Right lung (tissue), 5 donors: ENCODE measurements around the gene MANBA. TPM values are rescaled to one million over a fixed set of nuclear protein-coding genes. Genes with fewer than 3 reads are reported as not detected.

Experiments used
- DNase-seq, 2 donors: peaks; one replicate each; pipeline ENCODE4 v3.0.0-alpha.2; 2013
- polyA plus RNA-seq, 5 donors: library from polyadenylated mRNA; unstranded; fragments of 120-200 nt; gene quantifications; one replicate each; pipeline versions ENCODE4 v1.2.1 to v1.2.3, GENCODE V29; 2013; ENCODE audit warnings: inconsistent platforms in 1 of 5, low replicate concordance in 1 of 5; ENCODE audit not compliant: insufficient read length in 5 of 5, insufficient read depth in 1 of 5

MANBA gene
- polyA plus RNA-seq, 5 donors: 25.9 to 40.8 (median 35.4) TPM

DNA sequence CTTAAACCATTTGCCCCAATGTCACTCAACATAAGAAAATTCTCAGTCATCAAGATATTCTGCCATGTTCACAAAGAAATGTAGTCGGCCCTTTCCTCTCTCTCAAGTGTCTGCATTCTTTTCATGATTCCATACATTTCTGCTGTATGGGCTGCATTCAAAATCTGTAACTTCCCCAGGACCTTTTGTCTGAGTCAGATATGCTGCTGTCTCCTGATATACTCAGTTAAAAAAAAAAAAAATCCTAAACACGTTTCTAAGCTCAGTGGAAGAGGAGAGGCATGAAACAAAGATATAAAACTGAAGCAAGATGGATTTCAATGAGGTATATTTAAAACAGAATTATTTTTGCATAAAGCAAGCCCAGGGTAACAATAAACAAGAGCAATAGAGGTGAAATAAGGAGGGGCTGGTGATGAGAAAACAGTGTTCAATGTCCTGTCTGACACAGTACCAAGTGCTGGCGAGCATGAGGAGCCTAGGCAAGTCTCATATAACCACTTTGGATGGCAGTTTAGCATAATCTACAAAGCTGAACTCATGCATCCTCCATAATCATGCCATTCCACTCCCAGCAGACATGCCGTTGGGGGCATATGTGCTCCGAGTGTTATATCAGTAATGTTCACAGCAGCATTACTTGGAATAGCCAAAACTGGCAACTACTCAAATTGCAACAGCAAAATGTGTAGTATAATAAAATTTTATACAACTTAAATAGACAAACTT, 76.7 kb downstream of the MANBA start:
- no peak for DNase-seq

DNA sequence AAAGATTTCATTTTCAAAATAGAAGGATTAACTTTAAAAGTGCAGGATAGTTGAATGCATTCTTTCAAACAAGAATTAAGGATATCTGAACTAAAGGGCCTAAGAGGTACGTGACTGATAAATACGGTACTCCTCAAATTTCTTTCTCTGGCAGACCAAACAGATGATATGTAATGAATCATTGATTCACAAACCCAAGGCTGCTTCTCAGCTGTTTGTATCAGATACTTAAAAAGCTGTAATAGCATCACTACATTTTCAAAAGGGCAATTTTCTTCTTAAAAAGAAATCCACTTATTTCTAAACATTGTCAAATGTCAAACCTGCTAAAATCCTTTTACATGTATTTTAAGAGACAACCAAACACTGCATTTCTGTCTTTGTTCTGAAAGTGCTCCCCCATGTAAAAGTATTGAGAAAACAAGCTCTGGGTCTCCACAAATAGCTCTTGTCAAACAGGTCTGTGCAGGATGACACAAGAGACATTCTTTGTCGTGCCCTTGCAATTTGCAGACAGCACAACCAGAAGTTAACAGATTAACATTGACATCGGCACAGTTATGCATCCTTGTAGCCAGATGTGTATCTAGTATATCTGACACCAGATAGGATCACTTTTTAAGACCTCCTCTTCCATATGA, 82.0 kb downstream of the MANBA start:
- DNase-seq: no peak

DNA sequence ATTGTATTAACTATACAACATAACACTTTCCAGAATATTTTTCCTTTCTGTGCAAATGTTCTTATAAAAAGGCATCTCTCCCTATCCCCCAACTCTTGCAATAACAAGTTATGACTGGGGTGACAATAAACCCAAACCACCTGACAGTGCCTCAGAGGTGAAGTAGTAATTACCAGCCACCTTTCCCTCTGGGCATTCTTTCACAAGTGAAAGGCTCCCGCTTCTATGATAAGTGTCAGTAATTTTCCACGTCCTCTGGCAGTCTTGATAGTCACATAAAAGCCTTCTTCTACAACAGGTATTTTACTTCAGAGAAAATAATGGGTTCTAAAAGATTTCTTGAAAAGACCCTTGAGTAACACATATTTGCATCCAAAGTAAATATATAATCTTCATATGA, 82.7 kb downstream of the MANBA start:
- DNase-seq: no peak

DNA sequence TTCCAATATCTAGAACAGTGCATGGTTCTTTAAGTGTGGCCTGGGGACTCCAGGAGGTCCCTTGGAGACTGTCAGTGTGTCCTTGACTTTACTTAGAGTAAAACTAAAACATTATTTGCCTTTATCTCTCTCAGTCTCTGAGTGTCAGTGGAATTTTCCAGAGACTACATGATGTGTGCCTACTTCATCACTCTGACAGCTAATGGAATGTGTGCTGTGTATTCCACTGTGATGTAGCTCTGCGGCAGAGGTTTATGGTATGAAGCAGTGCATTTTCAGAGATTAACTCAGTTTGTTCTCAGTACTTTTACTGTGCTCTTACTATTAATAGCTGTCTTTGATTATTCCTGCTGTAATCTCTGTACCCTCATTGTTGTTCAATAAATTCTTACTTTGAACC, 85.6 kb downstream of the MANBA start:
- DNase-seq: no peak

DNA sequence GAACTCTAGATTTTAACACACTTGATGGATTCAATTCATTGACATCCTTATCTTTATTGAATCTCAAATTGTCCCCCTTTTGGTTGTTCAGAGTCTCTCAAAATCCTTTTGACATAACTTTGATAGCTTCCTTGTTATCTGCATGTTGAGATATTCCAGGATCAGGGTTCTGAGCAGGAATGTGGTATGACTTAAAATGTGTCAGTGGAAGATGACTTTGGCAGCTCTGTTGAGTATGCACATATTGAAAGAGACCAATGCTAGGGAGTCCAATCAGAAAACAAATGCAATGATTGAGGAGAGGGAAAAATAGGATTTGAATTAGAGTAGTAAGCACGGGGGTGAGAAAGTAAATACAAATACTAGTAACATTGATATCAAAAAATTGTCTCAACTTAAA, 93.8 kb downstream of the MANBA start:
- no peak for DNase-seq

DNA sequence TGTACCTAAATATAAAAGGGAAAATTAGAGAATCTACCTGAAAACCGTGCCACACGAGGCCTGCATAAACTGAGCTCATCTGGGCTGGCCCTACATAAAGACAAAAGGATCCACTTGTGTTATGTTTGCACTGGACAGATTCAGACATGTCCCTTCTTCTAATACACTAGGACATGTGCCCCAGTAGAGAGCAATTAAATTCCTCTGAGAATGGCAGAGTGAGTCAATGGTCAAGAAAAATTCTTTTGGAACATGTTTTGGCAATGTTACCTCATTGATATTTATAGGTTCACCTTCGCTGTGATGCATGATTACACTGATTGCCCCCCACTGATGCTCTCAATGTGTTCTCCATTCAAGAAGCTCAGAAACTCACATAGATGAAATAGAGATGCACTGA, 95.2 kb downstream of the MANBA start:
- DNase-seq: no peak

DNA sequence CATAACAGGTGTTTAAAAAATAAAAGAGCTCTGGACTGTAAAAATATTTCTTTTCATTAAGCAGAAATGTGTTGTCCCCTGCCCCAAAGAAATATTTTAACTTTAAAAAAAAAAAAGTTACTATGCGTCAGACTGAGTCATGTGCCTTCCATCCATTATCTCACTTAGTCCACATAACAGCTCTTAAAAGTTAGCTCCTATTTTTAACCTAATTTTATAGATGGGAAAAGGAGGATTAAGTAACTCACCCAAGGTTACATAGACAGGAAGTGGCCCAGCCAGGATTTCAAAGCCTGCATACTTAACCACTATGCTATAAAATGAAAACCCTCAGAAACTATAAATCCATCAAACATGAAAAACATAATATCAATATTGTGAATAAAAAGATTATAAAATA, 97.7 kb downstream of the MANBA start:
- DNase-seq: no peak

DNA sequence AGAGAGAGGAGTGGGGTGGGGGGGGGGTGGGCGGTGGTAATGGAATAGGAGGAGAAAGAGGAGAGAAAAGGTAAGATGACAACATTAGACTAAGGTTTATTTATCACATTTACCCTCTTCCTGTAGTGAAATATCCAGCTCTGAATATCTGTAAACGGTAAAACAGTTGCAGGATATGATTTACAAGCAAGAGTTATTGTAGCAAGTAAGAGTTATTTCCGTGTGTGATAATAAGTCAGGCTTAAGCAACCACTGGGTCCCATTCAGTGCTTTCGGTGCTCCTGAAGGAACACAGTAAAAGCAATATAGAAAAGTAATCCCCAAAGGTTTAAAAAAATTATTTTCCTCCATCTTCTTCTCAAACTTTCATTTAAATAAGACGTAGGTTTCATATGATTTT, 103.6 kb downstream of the MANBA start:
- DNase-seq: no peak

DNA sequence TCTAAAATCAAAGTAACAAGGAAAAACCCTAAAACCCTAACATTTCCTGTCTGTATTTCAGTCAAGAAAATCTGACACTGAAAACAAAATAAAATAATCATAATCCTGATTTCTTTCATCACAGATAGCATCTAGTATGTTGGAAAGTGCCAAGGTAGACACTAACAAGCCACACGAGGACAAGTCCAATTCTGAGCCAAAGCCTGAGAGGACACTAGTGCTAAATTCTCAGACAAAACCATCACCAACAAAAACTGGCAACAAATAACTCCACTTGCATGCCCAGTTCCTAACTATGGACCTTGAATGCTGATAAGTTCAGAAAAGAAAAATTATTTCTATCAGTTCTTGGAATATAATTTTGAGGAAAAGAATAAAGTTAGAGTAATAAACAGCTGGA, 113.7 kb downstream of the MANBA start:
- DNase-seq: no peak

DNA sequence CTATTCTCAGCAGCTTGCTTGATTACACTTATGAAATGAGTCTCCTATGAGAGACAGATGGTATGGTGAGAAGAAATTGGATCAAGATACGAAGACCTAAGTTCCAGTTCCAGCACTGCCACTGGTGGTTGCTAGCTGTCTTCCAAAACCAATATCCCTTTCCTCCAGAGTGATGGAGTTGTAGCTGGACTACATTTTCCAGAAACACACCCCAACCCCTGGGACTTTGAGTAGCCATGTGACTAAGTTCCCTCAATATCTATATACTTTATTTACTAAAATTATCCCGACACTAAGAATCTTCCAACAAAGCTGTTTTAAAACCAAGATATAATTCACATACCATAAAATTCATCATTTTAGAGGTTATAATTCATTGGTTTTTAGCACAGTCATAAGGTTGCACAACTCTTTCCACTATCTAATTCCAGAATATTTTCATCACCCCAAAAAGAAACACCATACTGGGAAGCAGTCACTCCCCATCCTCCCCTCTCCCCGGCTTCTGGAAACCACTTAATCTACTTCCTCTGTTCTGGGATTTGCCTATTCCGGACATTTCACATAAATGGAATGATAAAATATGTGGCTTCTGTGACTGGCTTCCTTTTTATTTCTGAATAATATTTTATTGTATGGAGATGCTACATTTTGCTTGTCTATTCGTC, 118.0 kb downstream of the MANBA start:
- DNase-seq: no peak

DNA sequence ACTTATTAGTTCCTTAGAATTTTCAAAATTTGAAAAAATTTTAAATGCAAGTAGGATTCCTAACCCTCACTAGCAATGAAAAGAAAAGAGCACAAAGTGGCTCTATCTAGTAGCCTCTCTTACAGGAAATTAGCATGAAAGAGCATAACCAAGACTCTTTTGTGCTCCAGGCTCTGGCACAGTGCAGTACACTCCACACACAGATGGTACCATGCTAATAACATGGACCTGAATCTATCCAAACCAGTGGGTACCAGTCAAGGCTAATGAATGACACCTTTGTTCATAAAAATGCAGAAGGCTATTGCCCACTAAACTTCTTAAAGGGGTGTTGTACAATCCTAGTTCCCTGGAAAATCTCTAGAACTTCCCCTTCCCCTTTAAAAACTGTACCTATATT, 119.0 kb downstream of the MANBA start:
- DNase-seq: no peak

DNA sequence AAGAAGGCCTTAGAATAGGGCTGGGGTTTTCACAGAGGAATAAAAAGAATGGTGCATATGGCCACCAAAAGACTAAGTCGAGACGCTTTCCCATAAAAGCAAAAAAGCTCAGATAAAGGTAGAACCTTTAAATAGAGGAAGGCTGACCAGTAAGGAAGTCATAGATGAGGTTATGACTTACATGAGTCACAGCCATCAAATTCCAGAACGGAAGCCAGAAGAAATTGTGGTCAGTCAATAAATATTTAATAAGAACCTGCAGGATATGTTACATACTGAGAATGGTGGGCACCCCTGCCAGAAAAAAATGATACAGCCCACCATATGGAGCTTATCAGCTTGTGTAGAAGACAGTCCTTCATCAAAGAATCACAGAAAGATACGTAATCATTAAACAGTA, 120.1 kb downstream of the MANBA start:
- DNase-seq: no peak

DNA sequence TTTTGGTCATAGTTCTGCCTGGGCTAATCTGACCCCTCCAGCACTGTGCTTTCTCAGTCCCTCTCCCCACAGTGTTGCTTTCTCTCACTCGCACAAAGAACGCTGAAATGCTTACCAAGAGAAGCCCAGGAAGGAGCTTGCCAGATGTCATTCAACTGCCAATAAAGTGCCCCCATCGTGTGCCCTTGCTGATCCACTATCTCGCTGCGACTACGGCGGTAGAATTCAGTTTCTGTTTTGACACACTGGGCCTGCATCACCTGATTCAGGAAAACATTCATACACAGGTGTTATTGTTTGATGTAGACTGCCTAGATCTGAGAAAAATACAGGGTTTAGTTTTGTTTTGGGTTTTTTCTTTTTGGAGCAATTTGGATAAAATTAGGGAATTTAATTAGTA, 121.2 kb downstream of the MANBA start:
- no peak for DNase-seq

DNA sequence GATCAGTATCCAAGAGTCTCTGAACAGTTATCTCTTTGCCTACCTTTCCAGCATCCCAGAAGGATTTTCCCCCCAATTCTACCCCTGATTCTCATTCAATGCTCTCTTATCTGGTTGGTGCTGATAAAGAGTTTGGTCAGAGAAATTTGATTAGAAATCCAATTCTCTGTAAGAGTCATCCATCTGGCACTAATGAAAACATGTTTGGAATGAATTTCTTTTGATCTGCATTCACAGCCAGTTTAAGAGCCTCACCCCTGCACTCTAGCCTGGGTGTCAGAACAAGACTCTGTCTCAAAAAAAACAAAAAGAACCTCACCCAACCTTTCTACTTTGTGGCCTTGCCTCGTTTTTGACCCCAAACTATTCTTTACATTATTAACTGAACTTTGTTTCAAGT, 122.1 kb downstream of the MANBA start:
- no peak for DNase-seq

DNA sequence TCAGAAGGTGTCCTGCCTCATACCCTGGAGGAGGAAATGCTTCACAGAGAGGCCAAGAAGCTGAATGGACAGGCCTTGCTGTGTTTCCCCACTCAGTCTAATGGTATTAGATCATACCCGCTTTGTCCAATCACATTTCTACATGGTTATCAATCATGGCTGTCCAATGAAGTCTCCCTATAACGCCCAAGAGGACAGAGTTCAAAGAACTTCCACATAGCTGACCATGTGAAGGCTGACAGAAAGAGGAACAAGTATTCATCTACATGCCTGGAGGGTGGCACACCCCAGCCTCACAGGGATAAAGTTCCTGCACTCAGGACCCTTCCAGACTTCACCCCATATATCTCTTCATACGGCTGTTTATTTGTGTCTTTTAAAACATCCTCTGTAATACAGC, 123.4 kb downstream of the MANBA start:
- no peak for DNase-seq

DNA sequence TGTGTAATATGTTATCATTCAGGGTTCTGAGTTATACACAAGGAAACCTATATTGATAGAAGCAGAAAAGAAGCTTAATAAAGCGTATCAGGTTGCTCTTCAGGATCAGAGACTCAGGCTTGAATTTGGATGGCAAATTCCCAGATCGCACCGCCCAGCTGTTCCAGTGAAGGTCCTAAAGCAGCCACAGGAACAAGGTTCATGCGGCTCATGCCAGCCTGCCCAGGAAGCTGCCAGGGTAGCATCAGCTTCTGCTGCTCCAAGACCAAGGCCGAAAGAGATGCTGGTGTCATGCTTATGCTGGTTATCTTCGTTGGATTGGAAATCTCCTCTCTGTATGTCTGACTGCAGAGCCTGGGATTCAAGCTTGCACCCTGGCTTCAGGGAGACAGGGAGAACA, 127.7 kb downstream of the MANBA start:
- DNase-seq: no peak

DNA sequence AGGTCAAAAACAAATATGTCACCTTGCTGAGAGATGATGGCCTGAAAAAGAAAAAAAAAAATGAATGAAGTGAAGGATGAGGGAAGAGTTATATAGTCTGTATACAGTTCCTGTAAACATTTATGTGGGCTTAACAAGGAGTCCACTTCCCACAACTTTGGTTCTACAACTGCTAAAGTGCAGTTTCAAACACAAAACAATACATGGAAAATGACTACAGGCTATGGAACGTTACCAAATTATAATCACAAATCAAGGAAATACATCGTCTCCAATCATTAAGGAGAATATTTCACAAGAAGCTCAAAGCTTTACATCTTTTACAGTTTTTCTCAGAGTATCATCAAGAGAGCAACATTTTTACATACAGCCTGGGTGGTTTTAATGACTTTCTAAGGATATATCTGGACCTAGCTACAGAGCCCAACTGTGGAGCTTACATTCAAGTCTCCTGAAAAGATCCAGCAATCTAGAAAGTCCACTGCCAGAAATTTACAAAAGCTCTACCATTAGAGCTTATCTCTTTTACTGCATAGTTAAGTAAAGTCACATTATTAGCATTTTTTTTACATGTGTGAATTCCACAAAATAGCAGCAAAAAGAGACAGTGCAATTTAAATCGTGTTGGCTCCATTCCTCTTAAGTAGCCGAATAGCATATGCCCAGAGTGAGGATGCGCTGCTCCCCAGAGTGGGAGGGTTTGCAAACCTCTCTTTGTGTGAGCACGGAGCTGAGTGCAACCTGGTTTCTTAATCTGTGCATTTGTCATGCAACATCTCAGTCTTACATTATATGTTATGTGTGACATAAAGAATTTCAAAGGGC, 128.3 kb downstream of the MANBA start:
- no peak for DNase-seq

DNA sequence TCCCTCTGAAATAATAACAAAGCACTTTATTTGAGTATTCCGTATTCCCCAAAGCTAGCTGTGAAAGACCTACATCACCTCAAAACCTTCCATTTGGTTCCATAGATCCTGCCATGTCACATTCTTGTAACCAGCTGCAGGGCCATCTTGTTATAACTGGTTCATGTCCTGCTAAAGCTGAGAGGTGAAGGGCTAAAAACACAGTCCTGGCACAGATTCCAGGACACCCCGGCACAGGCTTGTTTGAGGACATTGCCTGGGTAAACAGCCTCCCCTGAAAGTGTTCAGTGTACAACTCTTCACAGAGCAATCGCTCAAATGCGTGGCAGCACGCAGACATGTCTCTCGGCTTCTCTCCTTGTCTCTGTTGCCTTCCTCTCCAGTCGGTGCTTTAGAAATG, 129.2 kb downstream of the MANBA start:
- DNase-seq: no peak

DNA sequence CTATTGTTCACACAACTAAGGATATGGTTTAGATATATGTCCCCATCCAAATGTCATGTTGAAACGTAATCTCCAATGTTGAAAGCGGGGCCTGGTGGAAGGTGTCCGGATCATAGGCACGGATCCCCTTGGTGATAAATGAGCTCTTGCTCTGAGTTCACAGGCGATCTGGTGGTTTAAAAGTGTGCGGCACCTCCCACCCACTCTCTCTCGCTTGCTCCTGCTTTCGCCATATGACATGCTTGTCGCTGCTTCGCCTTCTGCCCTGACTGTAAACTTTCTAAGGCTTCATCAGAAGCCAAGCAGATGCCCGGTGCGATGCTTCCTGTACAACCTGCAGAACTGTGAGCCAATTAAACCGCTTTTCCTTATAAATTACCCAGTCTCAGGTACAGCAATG, 131.1 kb downstream of the MANBA start:
- DNase-seq: no peak

DNA sequence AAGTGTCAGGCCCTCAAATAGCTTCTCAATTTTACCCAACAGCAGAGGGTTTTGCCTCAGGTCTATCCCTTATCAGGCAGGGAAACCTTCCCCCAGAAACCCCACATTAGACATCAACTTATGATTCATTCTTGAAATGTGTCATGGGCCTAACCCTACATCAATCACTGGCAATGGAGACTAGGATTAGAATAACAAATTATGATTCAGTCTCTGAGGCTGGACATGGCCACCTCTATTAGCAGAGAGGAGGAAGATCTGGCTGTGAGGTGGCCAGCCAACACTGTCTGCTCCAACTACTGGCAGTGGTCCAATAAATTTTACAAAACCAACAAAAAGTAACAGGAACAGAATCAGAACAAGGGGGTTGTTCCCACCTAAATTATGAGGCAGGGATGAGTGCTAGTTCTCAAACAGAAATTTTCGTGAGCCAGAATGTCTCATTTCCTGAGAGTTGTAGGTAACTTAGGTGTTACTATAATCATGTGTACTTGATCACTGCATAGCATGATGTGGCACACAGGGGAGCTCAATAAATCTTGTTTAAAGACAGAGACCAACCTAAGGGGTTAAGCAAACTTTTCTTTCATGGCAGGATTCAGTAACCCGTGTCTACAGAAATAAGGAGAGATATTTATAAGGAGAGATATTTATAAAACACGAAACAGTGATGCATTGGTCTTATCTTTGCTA, 132.8 kb downstream of the MANBA start:
- no peak for DNase-seq

DNA sequence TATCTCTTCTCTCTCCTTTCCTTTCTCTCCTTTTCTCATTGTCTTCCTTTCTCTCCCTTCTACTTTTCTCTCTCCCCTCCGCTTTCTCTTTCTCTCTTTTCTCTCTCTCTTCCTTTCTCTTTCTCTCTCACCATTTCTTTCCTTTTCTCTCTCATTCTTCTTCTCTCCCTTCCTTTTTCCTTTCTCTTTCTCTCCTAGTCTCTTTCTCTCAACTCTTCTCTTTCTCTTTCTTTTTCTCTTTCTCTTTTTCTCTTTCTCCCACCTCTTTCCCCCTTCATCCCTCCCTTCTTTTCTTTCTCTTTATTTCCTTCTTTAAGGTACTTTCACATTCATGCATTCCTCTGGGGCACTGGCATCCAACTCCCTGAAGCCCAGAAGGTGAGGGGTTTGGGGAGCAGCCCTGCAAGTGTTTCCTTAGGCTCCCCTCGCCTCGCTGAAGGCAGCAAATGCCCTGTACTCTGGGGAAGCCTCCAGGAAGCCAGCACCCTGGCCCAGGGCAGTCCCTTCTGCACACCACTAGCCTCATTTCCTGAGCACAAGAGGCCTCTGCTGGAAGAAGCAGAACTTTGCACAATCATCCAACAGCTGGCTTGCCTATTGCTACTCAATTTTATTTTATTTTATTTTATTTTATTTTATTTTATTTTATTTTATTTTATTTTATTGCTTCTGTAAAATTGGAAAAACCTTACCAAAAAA, 135.4 kb downstream of the MANBA start:
- no peak for DNase-seq
